GM13976 (cell line): ENCODE measurements around the gene NCKAP1.
A peak's percentile ranks its signal among the peaks of the same experiment; 100 is the strongest.
"Not testable (repeated sequence)": the region's sequence is repeated elsewhere in the genome, so short reads cannot be mapped to it uniquely, and the experiment has no call there.

Experiments
- DNase-seq: peaks from one replicate; pipeline ENCODE4 v3.0.0; 2012; ENCODE audit warnings: low spot score
- in situ Hi-C: fragments of 300-500 bp; cut with MboI; formaldehyde crosslinking; loops from one replicate; pipeline ENCODE4 v1.12.0; 2022; ENCODE audit warnings: low sequenced_read_pairs, mixed read lengths, inconsistent platforms; ENCODE audit not compliant: unreplicated experiment
- TF ChIP-seq, protein P1 (sequence below): IDR thresholded peaks from 2 replicates; pipeline ENCODE4 v1.5.1; 2012; ENCODE audit warnings: borderline replicate concordance, mild to moderate bottlenecking; ENCODE audit not compliant: insufficient read depth; ENCODE audit errors: extremely low read depth, missing control alignments, control extremely low read depth

Gene NCKAP1

GRCh38 chr2:183000846-183001245, 37.4 kb downstream of the NCKAP1 start:
- no peak for DNase-seq
- in situ Hi-C loops = no loop called here
- TF ChIP-seq, protein P1, sequence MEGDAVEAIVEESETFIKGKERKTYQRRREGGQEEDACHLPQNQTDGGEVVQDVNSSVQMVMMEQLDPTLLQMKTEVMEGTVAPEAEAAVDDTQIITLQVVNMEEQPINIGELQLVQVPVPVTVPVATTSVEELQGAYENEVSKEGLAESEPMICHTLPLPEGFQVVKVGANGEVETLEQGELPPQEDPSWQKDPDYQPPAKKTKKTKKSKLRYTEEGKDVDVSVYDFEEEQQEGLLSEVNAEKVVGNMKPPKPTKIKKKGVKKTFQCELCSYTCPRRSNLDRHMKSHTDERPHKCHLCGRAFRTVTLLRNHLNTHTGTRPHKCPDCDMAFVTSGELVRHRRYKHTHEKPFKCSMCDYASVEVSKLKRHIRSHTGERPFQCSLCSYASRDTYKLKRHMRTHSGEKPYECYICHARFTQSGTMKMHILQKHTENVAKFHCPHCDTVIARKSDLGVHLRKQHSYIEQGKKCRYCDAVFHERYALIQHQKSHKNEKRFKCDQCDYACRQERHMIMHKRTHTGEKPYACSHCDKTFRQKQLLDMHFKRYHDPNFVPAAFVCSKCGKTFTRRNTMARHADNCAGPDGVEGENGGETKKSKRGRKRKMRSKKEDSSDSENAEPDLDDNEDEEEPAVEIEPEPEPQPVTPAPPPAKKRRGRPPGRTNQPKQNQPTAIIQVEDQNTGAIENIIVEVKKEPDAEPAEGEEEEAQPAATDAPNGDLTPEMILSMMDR = no peak

- in situ Hi-C loops = loop anchor here (25.0 kb wide), 1 partner anchor 337 kb away; no protein-coding TSS in a partner anchor
- TF ChIP-seq, protein P1 = no peak
- DNase-seq = no peak
Measured at GRCh38 chr2:182999348-183000028, 38.8 kb downstream of the NCKAP1 start.

GRCh38 chr2:182994228-182994912, 43.9 kb downstream of the NCKAP1 start:
- no peak for DNase-seq
- TF ChIP-seq, protein P1 = no peak
- in situ Hi-C loops = loop anchor here (25.0 kb wide), 1 partner anchor 332 kb away; no protein-coding TSS in a partner anchor

- in situ Hi-C loops = loop anchor here (25.0 kb wide), 1 partner anchor 321 kb away; no protein-coding TSS in a partner anchor
- DNase-seq = no peak
- TF ChIP-seq, protein P1 = no peak
Measured at GRCh38 chr2:182982941-182983340, 55.3 kb downstream of the NCKAP1 start.

DNA sequence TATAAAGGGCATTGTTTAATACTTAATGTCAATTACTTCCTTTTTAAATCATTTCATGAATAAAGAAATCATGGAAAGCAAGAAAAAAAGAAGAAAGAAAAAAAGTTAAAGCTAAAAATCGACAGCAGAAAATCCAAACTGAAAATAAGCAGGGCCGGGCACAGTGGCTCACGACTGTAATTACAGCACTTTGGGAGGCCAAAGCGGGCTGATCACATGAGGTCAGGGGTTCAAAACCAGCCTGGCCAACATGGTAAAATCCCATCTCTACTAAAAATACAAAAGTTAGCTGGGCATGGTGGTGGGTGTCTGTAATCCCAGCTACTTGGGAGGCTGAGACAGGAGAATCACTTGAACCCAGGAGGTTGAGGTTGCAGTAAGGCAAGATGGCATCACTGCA, 56.8 kb downstream of the NCKAP1 start:
- DNase-seq = not testable (repeated sequence)
- in situ Hi-C loops = loop anchor here (25.0 kb wide), 1 partner anchor 319 kb away; no protein-coding TSS in a partner anchor

- in situ Hi-C loops = loop anchor here (25.0 kb wide), 1 partner anchor 318 kb away; no protein-coding TSS in a partner anchor
- TF ChIP-seq, protein P1 = no peak
- no peak for DNase-seq
Measured at GRCh38 chr2:182980652-182981051, 57.6 kb downstream of the NCKAP1 start.

DNA sequence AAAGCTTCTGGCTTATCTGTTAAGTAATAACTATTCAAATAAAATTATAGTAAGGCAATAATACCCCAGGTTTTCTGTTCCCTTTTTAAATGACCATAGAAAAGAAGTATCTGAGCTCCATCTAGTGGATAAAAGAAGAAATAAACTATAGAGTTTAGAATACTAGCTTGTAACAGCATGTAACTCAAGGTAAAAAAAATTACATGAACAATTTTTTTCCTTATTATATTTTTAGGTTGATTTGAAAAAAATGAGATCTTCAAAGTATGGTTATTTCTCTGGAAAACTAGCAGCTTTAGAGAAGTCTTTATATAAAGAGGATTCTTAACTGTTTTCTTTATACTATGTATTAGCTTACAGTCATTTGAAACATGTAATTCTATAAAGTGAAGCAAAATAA, 58.1 kb downstream of the NCKAP1 start:
- in situ Hi-C loops = loop anchor here (25.0 kb wide), 1 partner anchor 318 kb away; no protein-coding TSS in a partner anchor
- DNase-seq = peak; percentile 41
- TF ChIP-seq, protein P1 = no peak
